GM12874 (cell line): ENCODE results near the gene CENPM.

Source experiments
- CTCF ChIP-seq: IDR thresholded peaks from 2 replicates; pipeline ENCODE4 v1.5.1; 2011; ENCODE audit warnings: low read depth, mild to moderate bottlenecking, control low read depth, low read length, moderate library complexity; ENCODE audit not compliant: insufficient read depth

CENPM gene

DNA sequence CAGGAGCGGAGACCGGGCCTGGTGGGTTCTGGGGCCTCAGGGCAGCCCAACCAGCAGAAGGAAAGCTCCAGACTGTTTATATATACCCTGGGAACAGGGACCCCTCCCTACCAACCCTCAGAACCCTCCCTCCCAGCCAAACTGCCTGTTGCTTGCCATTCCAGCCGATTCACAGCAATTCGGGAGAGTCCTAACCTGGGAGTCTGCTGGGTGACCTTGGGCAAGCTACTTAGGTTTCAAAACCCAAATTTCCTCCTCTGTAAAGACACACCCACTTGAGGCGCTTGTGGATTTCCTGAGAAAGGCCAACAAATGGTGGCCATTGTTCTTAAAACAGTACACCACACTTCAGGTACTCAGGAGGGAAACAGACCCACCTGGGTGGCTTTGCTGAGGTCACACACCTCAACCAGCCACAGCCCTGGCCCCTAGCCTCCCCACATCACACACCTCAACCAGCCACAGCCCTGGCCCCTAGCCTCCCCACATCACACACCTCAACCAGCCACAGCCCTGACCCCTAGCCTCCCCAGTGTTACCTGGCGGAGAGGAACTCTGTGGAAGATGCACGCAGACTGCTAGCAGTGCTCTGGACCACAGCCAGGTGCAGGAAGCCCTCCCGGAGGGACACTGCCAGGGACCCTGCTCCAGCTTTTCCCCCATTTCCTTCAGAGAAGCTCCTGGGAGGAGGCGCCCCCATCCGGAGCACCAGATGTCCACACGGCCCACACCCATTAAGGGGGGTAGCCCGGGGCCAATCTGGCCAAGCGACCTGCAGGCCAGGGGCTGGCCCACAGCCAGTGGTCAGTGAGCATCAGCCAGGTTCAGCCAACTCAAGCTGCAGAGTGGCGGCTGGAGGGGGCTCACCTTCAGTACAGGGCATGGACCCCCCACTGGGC, 38.3 kb downstream of the CENPM start:
- TF ChIP-seq CTCF = no peak

DNA sequence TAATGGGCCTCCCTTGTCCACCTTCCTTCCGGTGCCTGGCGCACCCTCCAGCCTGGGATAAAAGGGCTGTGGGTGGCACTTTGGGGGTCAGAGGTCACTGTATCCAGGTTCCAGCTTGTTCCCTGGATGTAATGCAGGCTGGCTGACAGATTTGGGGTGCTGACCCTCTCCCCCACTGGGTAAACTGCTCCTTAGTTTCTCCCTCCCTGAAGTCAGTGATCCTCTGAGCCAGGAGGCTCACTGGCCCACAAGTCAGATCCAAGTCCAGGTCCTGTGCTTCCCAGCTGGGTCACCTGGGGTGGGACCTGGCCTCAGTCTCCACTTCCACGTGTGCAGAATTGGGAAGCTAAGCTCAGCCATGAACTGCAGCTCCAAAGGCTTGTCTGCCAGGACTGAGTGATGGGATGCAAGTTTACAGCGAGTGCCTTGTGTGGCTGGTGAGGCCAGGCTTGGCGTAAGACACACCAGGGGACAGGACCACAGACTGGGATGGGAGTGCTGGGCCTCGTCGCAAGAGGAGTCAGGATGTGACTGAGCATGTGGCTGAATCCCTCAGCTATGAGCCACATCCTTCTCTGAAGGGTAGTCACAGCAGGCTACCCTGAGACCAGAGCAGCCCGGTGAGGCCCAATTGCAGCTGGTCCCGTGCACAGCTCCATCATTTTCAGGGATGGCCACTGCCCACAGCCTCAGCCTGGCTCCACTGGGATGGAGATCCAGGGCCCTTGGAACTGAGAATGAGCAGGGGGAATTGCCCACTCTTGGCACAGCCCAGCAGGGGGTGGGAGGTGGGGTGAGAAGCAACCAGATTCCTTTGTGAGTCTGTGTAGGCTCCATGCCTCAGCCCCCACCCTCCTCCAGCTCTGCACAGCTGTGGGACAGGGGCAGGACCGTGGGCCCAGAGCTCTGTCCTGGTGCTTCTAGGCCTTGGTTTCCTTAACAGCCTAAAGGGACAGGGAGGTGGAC, 39.2 kb downstream of the CENPM start:
- TF ChIP-seq CTCF = no peak

DNA sequence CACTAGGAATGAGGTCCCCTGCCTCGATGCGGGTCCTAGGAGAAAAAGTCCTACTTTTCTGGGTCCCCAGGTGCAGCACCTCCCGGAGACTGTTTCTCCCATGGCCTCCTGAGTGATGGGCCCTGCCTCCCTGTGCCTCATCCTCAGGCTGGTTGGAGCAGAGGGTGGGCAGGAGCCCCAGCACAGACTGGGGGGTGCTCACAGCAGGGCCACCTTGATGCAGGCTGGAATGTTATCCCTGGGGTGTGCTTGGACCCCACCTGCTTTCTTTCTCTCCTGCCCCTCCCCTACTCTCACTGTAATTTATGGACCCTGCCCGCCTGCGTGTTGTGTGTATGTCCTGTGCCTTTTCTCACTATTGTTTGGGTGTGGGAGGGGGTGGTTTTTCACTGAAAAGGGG, 40.1 kb downstream of the CENPM start:
- TF ChIP-seq CTCF = no peak

DNA sequence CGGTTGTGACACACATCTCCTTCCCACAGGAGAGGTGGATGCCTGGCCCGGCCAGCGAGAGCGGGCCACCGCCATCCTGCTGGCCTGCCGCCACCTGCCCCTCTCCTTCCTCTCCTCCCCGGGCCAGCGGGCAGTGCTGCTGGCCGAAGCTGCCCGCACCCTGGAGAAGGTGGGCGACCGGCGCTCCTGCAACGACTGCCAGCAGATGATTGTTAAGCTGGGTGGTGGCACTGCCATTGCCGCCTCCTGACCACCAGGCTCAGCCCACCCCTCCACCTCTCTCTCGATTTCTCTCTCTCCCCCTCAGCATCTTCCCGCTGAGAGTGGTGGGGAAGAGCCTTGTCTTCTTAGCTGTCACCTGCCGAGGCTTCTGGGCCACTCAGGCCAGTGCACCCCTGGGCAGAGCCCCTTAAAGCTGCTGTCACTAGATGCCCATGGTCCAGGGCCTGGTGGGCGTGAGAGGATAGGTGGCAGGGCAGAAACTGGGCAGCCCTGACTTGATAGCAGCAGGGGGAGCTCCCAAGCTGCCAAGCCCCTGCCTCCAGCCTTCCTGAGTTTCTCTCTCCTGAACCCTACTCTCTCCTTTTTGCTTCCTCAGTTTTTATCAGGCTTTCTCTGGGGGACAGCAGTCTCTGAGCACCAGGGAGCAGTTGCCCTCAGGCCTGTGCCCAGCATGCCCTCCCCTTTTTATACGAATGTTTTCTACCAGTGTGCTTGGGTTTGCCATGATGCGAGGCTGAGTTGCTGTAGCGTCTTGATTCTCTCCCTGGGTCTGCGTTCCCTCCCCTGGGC, 41.3 kb downstream of the CENPM start:
- peak; percentile 3; the same call in 1 of the 2 replicates for TF ChIP-seq CTCF

DNA sequence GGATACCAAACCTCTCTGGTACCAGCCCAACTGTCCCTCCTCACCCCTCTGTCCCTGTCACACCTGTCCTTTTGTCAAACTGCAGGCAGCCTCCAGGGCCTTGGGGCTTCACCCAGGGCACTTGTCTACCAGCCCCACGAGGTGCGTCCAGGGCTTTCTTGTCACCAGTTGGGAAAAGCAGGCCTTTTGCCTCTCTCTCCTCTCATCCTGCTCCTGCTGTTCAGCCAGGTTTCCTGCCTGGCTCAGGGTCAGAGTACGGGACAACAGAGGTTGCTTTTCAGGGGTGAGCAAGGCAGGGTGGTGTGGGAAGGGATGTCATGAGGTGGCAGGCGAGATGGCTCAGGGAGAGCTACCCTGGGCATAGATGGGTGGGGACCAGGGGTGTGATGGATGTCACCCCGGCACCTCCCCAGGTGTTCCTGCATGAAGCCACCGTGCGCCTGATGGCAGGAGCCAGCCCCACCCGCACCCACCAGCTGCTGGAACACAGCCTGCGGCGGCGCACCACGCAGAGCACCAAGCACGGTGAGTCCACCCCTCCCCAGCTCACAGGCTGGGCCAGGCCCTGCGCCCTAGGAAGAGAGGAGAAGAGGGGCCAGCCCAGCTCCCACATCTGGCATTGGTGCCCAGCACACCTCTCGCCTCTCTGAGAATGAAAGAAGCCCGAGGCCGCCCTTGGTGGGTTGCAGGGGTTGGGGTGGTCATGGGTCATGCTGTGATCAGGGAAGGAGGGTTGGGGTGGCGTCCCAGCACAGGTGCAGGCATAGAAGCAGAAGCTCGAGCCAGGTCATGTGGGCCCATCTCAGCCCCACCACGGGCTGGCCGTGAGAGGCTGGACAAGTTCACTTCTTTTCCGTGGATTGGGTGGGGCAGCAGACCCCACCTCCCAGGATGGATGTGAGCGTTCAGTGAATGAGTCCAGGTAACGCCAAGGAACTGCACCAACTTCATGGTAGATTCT, 42.2 kb downstream of the CENPM start:
- TF ChIP-seq CTCF = no peak

DNA sequence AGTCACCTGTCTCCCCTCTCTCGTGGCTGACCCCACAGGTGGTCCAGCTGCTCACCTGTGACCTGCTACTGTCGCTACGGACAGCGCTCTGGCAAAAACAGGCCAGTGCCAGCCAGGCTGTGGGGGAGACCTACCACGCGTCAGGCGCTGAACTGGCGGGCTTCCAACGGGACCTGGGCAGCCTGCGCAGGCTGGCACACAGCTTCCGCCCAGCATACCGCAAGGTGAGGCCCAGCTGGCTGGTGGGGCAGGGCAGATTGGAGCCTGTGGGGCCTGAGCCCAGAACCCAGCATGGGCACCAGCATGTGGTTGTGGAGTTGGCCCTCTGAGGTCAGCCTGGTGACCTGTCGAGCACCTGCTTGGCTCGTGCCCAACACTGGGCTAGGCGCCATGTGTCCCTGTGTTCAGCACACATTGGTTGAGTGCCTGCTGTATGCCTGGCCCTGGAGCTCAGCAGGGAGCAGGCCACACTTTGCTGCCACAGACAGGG, 44.0 kb downstream of the CENPM start:
- no peak for TF ChIP-seq CTCF
